NCI-H1092 (cell line): Measurements from ENCODE around the gene AP1S3.

Experiments used
- DNase-seq: peaks from one replicate; lab custom pipeline; 2025; lab: John Stamatoyannopoulos, UW

The AP1S3 gene

DNA sequence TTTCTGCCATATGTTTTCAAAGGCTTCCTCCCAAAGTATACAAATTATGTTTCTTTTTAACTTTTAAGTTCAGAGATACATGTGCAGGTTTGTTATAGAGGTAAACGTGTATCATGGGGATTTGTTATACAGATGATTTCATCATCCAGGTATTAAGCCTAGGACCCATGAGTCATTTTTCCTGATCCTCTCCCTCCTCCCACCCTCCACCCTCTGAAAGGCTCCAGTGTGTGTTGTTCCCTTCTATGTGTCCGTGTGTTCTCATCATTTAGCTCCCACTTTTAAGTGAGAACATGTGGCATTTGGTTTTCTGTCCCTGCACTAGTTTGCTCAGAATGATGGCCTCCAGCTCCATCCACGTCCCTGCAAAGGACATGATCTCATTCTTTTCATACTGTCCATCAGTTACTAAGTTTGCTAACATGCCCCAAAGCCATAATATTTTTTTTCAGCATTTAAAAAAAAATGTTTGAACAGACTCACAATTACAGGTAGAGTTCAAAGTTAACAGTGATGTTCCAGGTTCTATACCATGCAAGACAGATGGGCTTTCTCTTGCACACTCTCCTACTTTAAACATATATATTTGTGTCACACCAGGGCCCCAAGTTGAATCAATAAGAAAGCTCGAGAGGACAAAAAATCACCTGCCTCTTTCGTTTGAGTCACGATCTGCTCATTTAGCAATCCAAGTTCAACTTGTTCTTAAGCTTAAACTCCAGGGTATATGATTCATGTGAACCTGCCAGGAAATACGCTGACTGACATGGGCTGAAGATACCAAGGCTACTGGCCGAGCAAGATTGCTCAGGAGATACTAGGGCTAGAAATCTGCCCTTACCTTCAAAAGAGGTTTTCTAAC, 77.6 kb downstream of the AP1S3 start:
- no peak for DNase-seq

DNA sequence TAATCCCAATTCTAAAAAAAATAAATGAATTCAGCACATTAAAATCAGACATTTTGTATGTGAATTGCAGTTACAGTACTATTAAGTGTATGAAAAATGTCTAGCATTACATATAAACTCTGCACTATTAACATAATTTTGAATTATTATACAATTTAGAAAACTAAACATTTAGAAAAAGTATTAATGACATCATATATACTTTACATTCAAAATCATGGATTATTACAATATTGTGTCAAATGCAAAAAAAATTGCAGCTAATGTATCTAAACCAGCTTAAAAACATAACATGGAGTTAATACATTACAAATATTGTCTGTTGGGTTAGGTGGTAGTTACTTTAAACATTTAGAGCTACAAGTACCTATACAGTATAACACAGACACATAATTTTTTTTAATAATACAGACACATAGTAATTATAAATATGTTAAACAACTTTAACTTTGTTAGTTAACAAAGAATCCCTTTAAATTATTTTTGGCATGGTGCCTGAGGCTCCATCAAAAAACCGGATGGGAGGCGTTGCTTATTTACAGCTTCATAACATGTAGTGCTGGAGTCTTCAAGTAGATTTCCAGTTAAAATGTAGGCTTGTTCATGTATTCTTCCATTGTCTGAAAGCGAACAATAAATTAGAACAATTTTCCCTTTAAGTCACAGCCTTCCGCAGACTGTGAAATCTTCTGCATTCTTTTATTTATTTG, 79.1 kb downstream of the AP1S3 start:
- no peak for DNase-seq

DNA sequence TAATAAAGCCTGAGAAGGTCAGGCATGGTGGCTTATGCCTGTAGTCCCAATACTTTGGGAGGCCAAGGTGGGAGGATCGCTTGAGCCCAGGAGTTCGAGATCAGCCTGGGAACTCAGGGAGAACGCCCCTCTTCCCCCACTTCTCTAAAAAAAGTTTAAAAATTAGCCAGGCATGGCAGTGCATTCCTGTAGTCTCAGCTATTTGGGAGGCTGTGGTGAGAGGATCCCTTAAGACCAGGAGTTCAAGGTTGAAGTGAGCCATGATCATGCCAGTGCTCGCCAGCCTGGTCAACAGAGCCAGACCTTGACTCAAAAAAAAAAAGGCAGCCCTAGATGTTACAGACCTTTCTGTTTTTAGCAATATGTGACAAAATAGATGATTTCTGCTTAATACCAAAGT, 83.4 kb downstream of the AP1S3 start:
- DNase-seq: no peak

DNA sequence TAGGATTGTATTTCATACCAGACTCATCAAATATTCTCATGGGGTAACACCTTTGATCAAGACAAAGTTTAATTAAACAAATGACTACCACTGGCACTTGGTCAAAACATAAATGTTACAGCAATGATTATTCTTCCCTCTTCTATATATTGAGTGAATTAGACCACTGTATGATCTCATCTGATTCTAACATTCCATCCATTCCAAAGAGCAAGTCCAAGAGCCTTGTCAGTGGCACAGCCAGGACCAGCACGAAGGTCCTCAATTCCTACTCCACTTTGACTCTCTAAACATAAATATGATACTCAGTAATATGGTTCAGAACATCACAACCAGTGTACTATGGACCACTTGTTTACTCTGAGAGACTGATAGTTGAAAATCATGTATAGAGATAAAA, 86.4 kb downstream of the AP1S3 start:
- DNase-seq: no peak

DNA sequence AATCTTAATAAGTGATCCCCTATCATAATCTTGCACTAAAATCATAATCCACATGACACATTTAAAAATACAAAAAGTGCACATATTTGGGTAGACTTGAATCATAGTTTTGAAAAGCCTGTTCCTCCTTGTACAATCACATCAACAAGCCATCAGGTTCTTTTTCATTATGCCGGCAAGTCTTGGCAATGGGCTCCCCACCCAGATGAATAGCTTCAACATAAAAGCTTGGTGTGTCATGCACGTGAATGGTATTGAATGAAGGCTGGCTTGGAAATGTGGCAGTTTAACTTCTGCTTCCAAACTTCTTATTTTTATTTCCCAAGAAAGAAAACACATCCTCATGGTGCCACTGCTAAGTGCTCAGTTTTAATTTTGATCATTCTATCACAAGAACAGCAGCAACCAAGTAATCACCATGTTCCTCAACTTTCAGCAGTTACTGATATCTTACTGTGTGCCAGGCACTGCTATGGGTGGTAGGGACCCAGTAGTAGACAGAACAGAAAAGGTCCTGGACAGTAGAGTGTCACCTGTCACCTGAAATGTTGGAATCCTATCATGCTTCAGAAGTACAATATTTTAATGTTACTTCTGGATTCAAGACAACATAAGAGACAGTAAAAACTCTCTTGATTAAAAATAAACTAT, 89.9 kb downstream of the AP1S3 start:
- no peak for DNase-seq

DNA sequence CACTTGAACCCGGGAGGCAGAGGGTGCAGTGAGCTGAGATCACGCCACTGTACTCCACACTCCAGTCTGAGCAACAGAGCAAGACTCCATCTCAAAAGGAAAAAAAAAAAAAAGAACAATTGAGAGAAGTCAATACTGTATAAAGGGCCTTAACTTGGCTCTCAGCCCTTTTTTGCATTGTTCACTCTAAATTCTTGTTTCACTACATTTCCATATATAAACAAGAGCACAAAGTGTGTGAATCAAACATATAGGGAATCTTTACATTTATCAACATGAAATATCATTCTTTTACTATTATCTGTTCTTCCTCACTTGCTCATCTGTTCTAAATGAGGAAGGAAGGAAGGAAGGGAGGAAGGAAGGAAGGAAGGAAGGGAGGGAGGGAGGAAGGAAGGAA, 90.8 kb downstream of the AP1S3 start:
- no peak for DNase-seq

DNA sequence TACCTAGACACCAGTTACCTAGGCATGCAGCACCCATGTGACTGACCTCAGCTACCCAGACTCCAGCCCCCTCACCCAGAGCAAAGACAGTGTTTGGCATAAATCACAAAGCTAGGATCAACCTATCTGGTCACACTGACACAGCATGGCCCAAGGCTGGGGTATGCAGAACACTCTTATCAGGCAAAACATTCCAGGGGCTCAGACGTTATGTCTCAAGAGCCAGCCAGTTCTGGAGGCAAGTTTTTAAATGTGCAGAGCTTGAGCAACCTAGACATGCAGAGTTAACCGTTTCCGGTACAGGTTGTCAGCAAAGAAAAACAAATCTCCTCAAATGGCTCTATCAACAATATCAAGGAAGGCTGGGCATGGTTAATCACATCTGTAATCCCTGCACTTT, 92.8 kb downstream of the AP1S3 start:
- DNase-seq: no peak

DNA sequence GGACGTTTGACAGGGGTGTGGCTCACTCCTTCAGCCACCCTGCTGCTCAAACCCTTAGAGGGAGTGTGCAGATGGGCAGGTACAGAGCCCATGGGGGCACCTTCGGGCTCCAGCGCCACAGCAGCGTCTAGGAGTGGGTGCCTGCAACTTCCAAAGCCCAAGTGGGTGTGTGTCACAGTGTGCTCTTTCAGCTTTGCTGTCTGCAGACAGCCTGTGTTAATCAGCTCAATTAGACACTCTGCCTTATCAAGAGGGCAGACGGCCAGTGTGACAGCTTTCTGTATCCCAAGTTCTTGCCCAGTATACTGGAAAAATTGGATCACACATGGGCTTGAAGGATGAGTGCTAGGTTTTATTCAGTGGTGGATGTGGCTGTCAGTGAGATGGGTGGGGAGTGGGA, 96.7 kb downstream of the AP1S3 start:
- DNase-seq: no peak

DNA sequence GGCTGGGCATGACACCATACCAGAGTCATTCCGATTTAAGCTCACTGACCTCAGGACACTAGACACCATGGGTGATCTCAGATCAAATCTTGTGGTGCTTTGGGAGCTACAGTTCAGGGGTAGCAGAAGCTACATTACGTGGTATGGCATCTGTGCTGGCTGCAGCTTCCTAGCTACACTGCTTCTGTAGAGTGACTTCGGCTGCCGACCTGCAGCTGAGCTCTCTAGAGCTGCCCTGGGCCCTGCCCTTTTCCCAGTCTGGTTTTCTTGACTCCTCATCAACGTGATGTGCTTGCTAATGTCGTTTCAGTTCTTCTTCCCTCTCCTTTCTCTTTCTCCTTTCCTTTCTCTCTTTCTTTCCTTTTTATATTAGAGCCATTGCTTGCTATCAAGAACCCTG, 100.2 kb downstream of the AP1S3 start:
- DNase-seq: no peak

DNA sequence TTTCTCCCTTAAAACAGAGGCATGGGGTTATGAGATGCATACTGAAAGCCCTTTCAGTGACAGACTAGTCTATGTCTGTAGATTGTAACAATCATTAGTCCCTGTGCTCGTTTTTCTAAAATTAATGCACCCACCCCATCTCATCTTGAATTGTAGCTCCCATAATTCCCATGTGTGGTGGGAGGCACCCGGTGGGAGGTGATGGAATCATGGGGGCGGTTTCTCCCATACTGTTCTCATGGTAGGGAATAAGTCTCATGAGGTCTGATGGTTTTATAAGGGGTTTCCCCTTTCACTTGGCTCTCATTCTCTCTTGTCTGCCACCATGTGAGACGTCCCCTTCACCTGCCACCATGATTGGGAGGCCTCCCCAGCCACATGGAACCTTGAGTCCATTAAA, 100.9 kb downstream of the AP1S3 start:
- no peak for DNase-seq

DNA sequence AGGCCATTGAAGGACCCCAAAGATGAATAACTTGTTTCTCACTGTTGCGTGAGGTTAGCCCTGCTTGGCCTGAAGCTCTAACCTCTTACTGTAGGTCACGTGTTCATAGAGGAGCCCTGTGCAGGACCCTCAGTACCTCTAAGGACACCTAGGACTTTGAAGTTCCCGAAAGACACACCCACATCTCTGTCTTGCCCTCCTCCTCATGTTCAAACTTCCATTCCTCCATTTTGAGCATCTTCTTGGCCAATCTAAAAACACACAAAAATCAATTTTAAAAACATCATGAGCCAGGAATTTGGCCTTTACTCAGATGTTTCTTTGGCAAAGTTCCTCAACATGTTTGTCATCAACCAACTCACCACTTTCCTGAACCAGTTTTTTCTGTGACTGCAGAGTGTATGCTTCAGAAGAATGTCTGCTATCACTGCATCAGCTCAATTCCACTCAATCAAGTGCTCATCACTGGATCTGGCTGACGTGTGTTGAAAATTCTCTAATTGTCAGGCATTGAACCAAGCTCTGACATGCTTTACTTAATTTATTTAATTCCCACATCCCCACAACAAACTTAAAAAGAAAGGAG, 101.6 kb downstream of the AP1S3 start:
- DNase-seq: no peak

DNA sequence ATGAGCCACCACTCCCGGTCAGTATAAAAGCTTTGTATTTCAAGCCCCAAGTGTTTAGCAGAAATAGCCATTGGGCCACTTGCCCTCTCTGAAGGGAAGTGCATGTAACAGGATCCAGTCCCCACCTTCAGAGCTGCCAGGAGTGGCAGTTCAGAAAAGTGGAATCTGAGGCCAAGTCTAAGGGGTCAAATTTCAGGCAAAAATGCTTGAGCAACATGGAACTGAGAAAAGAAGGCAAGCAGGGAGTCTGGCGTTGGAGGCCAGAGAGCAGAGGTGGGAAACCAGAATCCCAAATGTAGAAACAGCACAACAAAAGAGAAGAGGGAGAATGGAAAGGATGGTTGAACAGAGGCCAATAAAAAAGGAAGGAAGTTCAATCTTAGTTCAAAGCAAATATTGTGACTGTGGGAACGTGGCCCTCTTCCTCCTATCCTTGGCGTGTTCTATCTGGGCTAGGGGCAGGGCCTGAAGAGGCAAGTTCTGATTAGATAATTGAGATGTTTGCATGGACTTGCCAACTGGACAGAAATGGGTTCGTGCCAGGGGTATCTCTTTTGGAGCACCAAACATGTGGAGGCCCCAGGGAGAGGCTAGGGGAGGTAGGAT, 102.2 kb downstream of the AP1S3 start:
- no peak for DNase-seq

DNA sequence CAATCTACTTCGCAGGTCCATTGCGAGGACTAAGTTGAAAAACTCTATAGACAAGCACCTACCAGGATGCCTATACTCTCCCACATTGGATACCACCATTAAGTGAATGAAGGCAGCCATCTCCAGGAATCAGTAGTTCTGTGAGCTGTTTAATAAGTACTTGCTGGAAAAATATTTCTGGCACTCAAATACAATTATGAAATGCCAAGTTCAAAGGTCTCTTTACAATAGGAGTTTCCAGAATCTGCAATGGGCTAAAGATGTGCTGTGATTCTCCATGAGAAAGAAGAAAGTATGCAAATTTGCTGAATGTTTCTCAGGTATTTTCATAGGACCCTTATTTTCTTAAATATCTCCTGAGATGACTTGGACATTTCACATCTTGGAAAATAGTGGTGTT, 103.0 kb downstream of the AP1S3 start:
- DNase-seq: no peak

DNA sequence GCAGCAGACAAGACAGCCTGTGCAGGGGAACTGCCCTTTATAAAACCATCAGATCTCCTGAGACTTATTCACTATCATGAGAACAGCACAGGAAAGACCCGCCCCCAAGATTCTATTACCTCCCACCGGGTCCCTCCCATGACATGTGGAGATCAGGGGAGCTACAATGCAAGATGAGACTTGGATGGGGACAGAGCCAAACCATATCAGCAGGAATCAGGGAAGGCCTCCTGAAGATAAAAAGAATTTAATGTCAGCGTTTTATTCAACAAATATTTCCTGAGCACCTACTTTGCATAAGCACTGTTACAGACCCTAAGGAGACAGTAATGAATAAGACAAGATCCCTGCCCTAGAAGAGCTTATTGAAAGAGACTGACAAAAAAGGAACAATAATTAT, 105.0 kb downstream of the AP1S3 start:
- no peak for DNase-seq

DNA sequence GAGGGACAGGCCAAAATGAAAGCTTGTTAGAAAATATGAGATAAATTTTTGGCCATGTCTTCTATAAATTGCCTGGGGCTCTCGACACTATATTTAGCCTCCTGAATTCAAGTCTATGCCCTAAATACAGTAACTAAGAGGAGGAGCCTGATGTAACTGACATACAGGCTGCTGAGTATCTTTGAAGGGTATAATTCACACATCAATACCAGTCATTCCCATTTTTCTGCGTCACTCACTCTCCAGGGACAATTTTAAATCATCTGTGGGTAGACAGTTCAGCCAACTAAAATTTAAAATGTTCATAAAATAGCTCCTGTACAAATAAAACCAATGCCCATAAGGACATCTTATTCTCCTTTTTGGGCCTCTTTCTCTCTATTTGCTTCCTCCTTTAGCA, 105.9 kb downstream of the AP1S3 start:
- DNase-seq: no peak

DNA sequence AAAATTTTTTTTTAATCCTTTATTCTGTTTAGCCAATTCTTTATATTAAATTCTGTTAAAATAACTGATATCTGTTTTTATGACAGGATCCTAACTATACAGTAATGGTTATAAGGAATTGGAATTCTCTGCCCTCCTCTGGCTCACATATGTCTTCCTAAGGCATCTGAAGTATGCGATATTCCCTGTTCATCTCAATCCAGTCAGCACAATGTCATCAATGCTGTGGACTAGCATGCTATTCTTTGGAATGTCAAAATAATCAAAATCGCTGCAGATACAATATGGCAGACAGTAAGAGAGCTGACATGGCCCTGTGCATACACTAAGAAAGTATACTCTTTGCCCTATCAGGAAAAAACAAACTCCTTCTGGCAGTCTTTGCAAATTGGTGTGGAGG, 107.6 kb downstream of the AP1S3 start:
- DNase-seq: no peak

DNA sequence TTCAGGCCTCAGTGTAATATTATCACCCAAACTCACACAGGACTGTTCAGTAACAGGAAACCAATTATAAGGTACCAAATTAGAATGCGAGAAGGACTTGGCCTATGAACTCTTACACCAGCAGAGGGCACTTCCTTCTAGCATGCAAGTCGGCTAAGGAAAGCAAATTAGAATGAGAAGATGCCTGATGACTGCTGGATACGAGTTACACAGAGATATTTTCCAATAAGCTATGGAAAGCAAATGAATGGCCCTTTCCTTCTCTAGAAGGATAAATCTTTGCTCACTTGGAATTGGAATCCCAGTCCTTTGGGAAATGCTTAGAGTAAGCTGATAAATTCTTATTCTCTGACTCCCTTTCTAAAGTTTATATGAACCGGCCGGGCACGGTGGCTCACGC, 109.8 kb downstream of the AP1S3 start:
- no peak for DNase-seq

DNA sequence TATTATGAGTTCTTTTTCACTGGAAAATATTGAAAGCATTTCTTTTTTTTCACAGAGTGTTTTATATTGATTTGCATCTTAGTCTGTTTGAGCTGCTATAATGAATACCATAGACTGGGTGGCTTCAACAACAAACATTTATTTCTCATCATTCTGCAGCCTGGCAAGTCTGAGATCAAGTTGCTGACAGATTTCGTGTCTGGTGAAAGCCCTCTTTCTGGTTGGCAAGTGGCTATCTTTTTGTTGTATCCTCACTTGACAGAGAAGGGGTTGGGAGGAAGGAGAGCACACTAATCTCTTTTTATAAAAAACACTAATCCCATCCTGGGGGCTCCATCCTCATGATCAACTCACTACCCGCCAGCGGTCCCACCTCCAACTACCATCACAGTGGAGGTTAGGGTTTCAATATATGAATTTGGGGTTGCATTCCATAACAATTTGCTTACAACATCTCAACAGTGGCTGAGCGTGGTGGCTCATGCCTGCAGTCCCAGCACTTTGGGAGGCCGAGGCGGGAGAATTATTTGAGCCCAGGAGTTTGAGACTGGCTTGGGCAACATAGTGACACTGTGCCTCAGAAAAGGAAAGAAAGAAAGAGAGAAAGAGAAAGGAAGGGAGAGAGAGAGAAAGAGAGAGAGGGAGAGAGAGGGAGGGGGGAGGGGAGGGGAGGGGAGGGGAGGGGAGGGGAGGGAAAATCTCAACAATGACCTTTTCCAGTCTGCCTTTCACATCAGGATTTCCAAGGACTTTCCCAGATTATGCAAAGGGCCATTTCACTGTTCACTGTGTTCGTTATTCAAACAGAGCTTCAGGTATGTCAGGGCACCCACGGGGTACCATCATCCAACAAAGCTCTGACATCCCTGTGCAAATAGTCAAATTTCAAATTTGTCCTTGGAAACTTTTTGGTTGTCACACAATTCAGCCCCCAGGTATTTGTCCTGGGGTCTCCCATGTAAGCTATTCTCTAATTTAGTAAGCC, 111.1 kb downstream of the AP1S3 start:
- DNase-seq: no peak

DNA sequence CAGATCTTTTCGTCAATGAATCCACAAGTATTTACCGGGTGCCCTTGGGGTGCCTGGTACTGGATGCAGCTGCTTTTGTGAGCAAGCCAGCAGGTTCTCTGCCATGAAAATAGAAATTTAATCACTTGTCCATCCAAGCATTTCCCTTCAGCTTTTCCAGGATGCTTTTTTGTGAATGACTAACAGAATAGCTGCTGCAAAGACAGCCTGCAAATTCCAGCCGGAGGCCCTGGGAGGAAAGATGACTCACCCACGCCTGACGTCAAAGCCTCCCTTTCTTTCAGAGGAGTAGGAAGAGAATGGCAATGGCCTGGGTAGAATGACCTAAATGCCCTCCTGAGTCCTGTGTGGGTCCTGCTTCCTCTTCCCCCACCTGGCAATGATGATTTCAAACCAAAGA, 111.9 kb downstream of the AP1S3 start:
- no peak for DNase-seq

DNA sequence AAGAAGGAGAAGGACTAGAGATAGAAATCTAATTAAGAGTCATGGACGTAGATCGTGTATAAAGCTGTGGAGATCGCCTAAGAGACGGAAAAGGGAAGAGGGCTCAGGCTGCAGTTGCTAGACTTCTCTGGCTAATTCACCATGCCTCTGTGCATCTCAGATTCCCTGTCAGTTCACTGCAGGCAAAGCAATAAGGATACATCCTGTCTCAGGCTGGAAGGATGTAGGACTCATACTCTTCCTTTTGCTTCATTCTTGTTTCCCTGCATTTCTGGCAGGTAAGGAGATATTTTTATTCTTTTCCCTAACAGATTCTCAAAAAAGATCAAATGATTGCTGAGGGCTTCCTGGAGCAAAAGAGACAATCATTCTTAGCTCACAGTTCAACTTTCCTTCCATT, 112.5 kb downstream of the AP1S3 start:
- DNase-seq: no peak

DNA sequence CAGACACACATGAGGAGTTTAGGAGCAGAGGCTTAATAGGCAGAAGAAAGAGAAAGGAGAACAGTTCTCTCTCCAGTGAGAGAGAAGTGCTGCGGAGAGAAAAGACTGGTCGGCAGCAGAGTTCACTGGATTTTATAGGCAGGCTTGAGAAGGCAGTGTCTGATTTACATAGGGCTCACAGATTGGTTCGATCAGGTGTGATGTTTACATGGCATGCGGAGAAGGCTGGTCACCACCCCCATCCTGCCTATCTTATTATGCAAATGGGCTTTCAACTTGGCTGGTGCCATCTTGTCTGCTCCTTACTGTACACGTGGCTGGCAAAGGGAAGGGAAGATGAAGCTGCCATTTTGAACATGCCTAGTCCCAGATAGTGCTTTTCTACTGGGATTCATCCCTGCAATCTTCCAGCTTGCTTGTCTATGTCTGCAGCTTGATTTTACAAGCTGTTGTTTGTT, 113.4 kb downstream of the AP1S3 start:
- no peak for DNase-seq
